Measurements from ENCODE around the gene NTRK3. TPM values are rescaled to one million over a fixed set of nuclear protein-coding genes. Genes with fewer than 3 reads are reported as not detected.

NTRK3 gene
- total and polyA plus RNA-seq, 8 donors, result 4.1 to 9.8 (median 7.4) TPM

GRCh38 chr15:88124199-88124598 lies 132.3 kb downstream of the NTRK3 start:
- H3K27me3 ChIP-seq, result no peaks in the 10 kb centered on the region
- H3K27ac ChIP-seq, result no peak overlapping the region
- H3K36me3 ChIP-seq, result no peaks in the 10 kb centered on the region
- ATAC-seq (no peak), DNase-seq (no peak)
- no peaks in the 10 kb centered on the region for H3K9me3 ChIP-seq
- TF ChIP-seq, protein P1, sequence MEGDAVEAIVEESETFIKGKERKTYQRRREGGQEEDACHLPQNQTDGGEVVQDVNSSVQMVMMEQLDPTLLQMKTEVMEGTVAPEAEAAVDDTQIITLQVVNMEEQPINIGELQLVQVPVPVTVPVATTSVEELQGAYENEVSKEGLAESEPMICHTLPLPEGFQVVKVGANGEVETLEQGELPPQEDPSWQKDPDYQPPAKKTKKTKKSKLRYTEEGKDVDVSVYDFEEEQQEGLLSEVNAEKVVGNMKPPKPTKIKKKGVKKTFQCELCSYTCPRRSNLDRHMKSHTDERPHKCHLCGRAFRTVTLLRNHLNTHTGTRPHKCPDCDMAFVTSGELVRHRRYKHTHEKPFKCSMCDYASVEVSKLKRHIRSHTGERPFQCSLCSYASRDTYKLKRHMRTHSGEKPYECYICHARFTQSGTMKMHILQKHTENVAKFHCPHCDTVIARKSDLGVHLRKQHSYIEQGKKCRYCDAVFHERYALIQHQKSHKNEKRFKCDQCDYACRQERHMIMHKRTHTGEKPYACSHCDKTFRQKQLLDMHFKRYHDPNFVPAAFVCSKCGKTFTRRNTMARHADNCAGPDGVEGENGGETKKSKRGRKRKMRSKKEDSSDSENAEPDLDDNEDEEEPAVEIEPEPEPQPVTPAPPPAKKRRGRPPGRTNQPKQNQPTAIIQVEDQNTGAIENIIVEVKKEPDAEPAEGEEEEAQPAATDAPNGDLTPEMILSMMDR (IDR thresholded peaks at IDR 0.05), result no peak
- intact Hi-C loops (cut with DNase I), result no loop called here
- H3K4me1 ChIP-seq, result no peaks in the 10 kb centered on the region
- H3K4me3 ChIP-seq, result no peak overlapping the region

DNA sequence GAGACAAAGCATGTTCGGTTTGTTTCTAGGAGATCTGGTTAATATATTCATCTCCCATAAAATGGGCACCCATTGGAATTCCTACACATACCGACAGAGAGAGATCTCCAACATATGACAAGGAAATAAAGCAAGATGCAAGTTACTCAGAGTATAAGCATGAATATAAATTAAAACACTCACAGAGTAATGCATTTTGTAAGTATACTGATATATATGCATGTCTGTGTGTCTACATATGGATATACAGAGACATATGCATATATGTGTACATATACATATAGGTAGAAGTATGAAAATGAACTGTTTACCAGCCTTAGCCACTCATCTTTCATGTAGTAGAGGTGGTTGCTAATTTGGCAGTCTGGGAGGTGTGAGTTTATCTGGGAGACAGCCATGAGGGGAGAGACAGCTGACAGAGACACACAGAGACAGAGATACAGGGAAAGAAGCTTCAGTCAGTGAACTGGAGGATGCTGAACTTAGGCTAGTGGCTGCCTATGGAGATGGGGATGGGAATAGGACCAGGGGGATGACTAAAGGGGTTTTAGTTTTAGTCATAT lies 134.5 kb downstream of the NTRK3 start:
- DNase-seq (no peak), ATAC-seq (no peak)
- H3K27me3 ChIP-seq, result peaks cover 0 to 3% of the 10 kb centered on the region in 2 donors
- TF ChIP-seq, protein P1 (IDR thresholded peaks at IDR 0.05), result no peak
- intact Hi-C loops (cut with DNase I), result no loop called here
- H3K9me3 ChIP-seq, result no peaks in the 10 kb centered on the region
- no peak overlapping the region for H3K4me3 ChIP-seq
- H3K36me3 ChIP-seq, result no peaks in the 10 kb centered on the region
- no peak overlapping the region for H3K27ac ChIP-seq
- H3K4me1 ChIP-seq, result no peaks in the 10 kb centered on the region

DNA sequence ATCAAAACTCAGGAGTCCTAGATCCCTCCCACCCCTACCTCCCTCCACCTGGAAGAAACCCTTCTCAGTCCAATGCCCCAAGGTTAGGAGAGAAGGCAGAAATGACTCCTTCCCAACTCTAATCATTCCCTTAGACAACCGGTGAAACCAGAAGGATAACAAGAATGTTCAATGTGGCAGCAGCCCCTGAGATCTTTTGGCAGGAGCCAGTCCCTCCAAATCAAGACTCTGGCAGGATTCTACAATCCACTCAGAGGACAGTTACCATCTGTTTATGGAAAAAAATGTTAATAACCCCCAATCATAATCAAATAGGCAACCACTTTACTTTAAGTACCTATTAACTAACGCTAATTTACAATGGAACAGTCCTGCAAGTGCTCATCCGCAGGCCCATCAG lies 136.5 kb downstream of the NTRK3 start:
- Histone ChIP-seq H3K4me1 (no peaks in the 10 kb centered on the region), H3K27me3 (peaks cover 0 to 3% of the 10 kb centered on the region in 2 donors), H3K4me3 (no peak overlapping the region), H3K27ac (no peak overlapping the region), H3K36me3 (no peaks in the 10 kb centered on the region), H3K9me3 (no peaks in the 10 kb centered on the region)
- DNase-seq (no peak), ATAC-seq (no peak)
- intact Hi-C loops (cut with DNase I), result no loop called here
- TF ChIP-seq, protein P1 (IDR thresholded peaks at IDR 0.05), result no peak

DNA sequence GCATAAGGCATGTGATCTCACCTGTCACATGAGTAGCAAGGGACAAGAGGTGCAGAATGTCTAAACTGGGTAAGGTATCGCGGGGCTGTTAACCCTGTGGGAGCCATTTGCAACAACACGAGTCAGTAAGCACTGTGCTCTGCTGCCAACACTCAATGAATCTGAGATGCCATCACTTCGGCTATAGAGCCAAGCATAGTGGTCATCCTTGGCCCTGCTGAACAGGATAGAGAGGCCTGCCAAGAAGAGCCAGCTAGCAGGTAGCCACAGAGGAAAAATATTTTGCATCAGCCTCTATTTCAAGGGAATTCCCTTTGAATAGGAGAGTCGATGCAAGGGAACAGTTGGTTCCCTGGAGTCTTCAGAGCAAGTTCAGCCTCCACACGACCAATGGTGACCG lies 137.8 kb downstream of the NTRK3 start:
- no peaks in the 10 kb centered on the region for H3K9me3 ChIP-seq
- no peaks in the 10 kb centered on the region for H3K36me3 ChIP-seq
- intact Hi-C loops (cut with DNase I), result no loop called here
- no peak overlapping the region for H3K27ac ChIP-seq
- DNase-seq (no peak), ATAC-seq (no peak)
- no peak overlapping the region for H3K4me3 ChIP-seq
- no peaks in the 10 kb centered on the region for H3K4me1 ChIP-seq
- H3K27me3 ChIP-seq, result peaks cover 0 to 3% of the 10 kb centered on the region in 2 donors
- TF ChIP-seq, protein P1 (IDR thresholded peaks at IDR 0.05), result no peak

GRCh38 chr15:88118035-88118434 lies 138.5 kb downstream of the NTRK3 start:
- DNase-seq (no peak), ATAC-seq (no peak)
- TF ChIP-seq, protein P1 (IDR thresholded peaks at IDR 0.05), result no peak
- no peaks in the 10 kb centered on the region for H3K4me1 ChIP-seq
- no peaks in the 10 kb centered on the region for H3K36me3 ChIP-seq
- intact Hi-C loops (cut with DNase I), result no loop called here
- no peak overlapping the region for H3K4me3 ChIP-seq
- no peaks in the 10 kb centered on the region for H3K9me3 ChIP-seq
- H3K27ac ChIP-seq, result no peak overlapping the region
- peaks cover 0 to 3% of the 10 kb centered on the region in 2 donors for H3K27me3 ChIP-seq
